Measurements from ENCODE around the gene UPP1.

DNA sequence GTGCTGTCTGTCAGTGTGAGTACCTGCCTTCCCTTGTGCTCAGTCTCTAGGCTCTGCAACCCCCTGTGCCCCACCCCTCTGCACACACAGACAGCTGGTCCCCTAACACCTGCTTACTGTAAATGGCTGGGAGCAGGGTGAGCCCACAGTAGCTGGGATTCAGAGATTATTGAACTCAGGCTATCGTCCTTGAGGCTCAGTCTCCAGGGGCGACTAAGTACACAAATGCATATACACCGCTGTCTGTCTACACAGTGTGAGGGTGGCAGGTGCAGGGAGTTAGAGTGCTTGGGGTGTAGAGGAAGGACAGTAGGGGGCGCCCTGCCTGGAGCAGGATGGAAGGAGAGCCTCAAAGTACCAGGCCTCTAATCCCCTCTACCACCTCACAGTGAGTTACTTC lies 12.9 kb downstream of the UPP1 start:
- TF ChIP-seq, protein P1, sequence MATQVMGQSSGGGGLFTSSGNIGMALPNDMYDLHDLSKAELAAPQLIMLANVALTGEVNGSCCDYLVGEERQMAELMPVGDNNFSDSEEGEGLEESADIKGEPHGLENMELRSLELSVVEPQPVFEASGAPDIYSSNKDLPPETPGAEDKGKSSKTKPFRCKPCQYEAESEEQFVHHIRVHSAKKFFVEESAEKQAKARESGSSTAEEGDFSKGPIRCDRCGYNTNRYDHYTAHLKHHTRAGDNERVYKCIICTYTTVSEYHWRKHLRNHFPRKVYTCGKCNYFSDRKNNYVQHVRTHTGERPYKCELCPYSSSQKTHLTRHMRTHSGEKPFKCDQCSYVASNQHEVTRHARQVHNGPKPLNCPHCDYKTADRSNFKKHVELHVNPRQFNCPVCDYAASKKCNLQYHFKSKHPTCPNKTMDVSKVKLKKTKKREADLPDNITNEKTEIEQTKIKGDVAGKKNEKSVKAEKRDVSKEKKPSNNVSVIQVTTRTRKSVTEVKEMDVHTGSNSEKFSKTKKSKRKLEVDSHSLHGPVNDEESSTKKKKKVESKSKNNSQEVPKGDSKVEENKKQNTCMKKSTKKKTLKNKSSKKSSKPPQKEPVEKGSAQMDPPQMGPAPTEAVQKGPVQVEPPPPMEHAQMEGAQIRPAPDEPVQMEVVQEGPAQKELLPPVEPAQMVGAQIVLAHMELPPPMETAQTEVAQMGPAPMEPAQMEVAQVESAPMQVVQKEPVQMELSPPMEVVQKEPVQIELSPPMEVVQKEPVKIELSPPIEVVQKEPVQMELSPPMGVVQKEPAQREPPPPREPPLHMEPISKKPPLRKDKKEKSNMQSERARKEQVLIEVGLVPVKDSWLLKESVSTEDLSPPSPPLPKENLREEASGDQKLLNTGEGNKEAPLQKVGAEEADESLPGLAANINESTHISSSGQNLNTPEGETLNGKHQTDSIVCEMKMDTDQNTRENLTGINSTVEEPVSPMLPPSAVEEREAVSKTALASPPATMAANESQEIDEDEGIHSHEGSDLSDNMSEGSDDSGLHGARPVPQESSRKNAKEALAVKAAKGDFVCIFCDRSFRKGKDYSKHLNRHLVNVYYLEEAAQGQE (IDR thresholded peaks at IDR 0.05; ENCODE audit: low read depth, low read length) = no peak
- TF ChIP-seq JUND (IDR thresholded peaks at IDR 0.05; ENCODE audit: low read depth, low read length) = no peak
- TF ChIP-seq, protein P2, sequence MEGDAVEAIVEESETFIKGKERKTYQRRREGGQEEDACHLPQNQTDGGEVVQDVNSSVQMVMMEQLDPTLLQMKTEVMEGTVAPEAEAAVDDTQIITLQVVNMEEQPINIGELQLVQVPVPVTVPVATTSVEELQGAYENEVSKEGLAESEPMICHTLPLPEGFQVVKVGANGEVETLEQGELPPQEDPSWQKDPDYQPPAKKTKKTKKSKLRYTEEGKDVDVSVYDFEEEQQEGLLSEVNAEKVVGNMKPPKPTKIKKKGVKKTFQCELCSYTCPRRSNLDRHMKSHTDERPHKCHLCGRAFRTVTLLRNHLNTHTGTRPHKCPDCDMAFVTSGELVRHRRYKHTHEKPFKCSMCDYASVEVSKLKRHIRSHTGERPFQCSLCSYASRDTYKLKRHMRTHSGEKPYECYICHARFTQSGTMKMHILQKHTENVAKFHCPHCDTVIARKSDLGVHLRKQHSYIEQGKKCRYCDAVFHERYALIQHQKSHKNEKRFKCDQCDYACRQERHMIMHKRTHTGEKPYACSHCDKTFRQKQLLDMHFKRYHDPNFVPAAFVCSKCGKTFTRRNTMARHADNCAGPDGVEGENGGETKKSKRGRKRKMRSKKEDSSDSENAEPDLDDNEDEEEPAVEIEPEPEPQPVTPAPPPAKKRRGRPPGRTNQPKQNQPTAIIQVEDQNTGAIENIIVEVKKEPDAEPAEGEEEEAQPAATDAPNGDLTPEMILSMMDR (IDR thresholded peaks at IDR 0.05 in 2 of 3, conservative IDR thresholded peaks at IDR 0.05 in 1 of 3; ENCODE audit: control insufficient read depth in 2 of 3, extremely low read depth in 1 of 3, insufficient read depth in 1 of 3, low read depth in 3 of 3, low read length in 3 of 3) = peak in 2 of 3 experiments; percentile 6 to 37; a peak in 2 of 6 replicates
- TF ChIP-seq HDAC6 (IDR thresholded peaks at IDR 0.05; ENCODE audit: unreplicated experiment) = no peak
- TF ChIP-seq HDAC2 (IDR thresholded peaks at IDR 0.05) = no peak
- TF ChIP-seq ZNF274 (IDR thresholded peaks at IDR 0.05; ENCODE audit: insufficient read depth, insufficient read length) = no peak
- no peak for TF ChIP-seq POLR2AphosphoS5 (IDR thresholded peaks at IDR 0.05; ENCODE audit: low read length)
- TF ChIP-seq EZH2 (IDR thresholded peaks at IDR 0.05; ENCODE audit: borderline replicate concordance, control insufficient read depth, low read depth, low read length) = no peak
